Fibroblast of villous mesenchyme (primary cell): ENCODE results near the gene KAZN. TPM values are rescaled to one million over a fixed set of nuclear protein-coding genes. Genes with fewer than 3 reads are reported as not detected.

Source experiments
- DNase-seq: peaks from one replicate; pipeline ENCODE4 v3.0.0-alpha.2; 2010; ENCODE audit warnings: low read depth
- H3K4me3 ChIP-seq: 2 replicates; pipeline ENCODE4 v1.5.1; 2011; ENCODE audit warnings: low read depth, mild to moderate bottlenecking, low read length
- CTCF ChIP-seq: IDR thresholded peaks from 2 replicates; pipeline ENCODE4 v1.5.1; 2012; ENCODE audit warnings: low read depth, mild to moderate bottlenecking, low read length; ENCODE audit not compliant: insufficient read depth
- total RNA-seq: library from RNA; depleted of rRNA; stranded (reverse); fragments of >200 nt; gene quantifications from 2 replicates; pipeline ENCODE4 v1.2.3, GENCODE V29; 2012

Gene KAZN
- total RNA-seq, 1 donor: 8.6 TPM

- DNase-seq: no peak
- no peak for TF ChIP-seq CTCF
- H3K4me3 ChIP-seq: no peak overlapping the region
These were observed 147.9 kb downstream of the KAZN start for GRCh38 chr1:14746393-14746792.

GRCh38 chr1:14748151-14748550 lies 149.7 kb downstream of the KAZN start:
- H3K4me3 ChIP-seq: no peak overlapping the region
- no peak for TF ChIP-seq CTCF
- no peak for DNase-seq

GRCh38 chr1:14748977-14749376 lies 150.5 kb downstream of the KAZN start:
- no peak overlapping the region for H3K4me3 ChIP-seq
- TF ChIP-seq CTCF: no peak
- no peak for DNase-seq

- no peak overlapping the region for H3K4me3 ChIP-seq
- DNase-seq: no peak
- no peak for TF ChIP-seq CTCF
These were observed 152.0 kb downstream of the KAZN start for GRCh38 chr1:14750490-14750889.

- no peak overlapping the region for H3K4me3 ChIP-seq
- no peak for TF ChIP-seq CTCF
- DNase-seq: no peak
These were observed 157.2 kb downstream of the KAZN start for GRCh38 chr1:14755518-14756252.

- no peak overlapping the region for H3K4me3 ChIP-seq
- TF ChIP-seq CTCF: no peak
- no peak for DNase-seq
These were observed 158.3 kb downstream of the KAZN start for GRCh38 chr1:14756589-14757285.
